DMS53 (cell line): ENCODE results near the gene CTXN3.

Experiments used
- DNase-seq: peaks from one replicate; lab custom pipeline; 2025; lab: John Stamatoyannopoulos, UW

Gene CTXN3

DNA sequence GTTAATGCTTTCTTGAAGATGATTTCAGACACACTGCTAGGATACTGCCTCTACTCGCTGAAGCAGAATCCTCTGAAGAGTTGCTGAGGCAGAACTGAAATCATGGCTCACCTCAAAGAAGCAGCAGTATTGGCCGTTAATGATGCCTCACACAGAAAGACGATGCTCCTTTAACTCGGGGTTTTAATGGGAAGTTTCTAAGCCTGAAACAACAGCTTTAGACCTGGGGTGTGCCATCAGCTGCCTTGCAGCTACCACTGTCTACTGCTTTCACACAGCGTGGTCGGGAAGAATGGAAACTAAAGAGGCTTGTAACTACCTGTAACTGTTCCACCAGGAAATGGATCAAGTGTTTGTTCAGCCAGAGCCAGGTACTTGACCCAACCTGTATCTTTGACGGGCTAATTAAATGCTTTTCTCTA lies at the start of gene CTXN3:
TSS of gene CTXN3 (plus strand) at position 65 of the 422 bp plus-strand sequence. CDS start 8,440 bp downstream, outside the sequence.
- DNase-seq, result peak; percentile 92

DNA sequence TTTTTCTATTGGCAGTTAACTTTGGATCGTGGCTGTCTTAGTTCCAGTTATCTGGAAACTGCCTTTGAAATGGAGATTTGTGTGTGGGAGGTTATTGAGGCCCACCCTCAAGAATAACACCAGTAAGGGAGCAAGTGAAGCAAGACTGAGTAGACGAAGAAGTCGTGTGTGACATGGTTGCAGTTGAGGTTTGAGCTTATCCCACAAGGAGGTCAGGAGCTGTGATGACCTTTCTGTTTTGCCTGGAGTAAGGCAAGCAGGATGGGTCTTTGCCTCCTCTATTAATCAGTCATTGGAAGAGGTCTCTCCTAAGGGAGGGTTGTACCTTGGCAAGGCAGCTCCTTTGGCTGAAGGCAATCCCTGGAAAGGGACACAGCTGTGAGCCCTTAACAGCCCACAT lies 49.6 kb upstream of the CTXN3 start:
- DNase-seq, result no peak

DNA sequence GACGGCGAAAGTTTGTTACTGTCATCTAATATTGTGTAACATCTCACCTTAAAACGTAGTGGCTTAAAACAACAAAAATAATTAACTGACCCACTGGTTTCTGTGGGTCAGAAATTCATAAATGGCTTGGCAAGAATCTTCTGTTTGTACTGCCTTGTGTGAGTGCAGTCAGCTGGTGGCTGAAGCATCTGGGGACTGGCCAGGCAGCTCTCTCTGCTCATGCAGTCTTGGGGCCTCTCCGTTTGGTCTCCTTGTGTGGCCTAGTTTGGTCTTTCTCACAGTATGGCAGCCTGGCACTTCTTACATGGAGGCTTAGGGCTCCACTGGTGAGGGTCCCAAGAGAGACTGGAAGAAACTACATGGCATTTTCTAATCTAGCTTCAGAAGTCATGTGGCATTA lies 49.0 kb upstream of the CTXN3 start:
- DNase-seq, result no peak

DNA sequence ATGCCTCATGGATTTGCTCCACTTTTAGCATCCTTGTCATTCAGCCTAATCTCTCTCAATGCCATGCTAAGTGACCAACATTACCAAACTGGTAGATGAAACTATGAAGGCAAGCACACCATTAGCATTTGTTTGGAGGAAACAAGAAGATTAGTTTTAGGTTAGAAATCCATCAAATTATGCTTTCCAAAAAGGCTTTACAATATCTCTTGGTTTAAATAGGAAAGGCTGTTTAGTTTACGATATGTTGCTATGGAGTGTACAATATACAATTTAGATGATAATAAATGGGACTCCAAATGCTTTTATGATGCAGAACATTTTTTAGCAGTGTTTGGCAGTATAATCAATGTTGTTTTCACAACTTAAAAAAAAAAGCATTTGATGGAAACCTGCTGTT lies 47.8 kb upstream of the CTXN3 start:
- no peak for DNase-seq

DNA sequence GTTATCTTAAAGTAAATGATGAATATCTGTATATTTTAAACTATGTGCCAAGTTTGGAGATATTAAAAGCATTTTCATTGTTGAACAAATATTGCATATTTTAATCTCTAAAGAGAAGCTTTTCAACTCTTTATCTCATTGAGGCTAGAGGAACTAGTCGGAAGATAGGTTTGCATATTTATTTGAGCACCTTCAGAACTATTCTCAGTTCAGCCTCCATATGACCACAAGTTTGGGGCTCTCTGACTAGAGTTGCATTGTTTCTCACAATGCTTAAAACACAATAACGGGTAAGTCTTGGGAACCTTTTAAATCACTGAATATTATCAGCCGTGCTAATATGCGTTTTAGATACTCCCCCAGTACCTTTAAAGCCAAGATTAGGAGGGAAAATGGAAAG lies 47.3 kb upstream of the CTXN3 start:
- DNase-seq, result no peak

DNA sequence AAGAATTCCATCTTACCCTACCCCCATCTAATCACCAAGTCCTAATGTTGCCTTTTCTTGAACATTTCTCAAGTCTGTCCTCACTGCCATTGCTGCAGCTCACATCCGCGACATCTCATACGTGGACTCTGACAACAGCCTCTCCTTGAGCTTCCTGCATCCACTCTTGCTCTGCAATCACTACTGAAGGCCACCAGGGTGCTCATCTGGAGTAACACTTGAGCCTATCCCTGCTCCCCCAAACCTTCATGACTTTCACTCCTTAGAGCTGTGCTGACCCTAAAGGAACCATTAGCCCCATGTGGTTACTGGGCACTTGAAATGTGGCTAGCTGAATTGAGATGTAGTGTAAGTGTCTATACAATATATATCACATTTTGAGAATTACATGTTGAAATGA lies 46.4 kb upstream of the CTXN3 start:
- peak; percentile 7 for DNase-seq

DNA sequence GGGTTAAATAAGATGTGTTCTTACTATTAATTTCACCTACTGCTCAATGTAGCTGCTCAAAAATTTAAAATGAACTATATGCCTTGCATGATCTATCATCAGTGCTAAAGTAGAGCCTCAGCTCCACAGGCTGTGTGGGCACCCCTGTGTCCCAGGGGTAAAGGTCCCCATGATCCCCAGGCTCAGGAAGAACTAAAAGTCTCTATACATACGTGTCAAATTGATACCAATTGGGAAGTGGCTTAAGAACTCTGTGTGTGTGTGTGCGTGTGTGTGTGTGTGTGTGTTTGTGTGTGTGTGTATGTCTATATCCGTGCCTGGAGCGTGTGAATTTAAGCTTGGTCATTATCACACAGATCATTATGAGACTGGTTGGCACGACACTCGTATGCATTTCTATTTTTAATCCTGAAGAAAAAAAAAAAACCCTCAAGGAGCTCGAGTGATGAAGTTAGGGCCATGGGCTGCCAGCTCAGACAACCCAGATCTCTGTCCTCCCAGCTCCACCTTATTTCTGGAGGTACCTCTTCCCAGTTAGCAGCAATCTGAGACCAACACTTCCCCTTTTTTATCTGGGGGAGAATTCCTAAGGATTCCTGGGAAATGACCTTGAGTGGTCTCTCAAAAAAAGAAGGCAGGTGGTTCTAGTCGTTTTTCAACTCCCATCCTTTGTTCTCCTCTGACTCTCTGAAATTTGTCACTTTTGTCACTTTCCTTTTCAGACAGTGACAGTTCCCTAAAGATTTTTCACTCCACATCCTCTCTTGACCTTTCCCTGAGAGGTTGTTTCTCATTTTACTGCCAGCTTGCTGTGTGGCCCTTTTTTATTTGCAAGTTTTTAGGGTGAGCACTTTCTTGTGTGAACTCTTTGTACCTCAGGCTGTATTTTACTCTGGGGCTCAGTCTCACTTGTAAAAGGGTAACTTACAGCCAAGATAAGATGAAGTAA lies 45.7 kb upstream of the CTXN3 start:
- DNase-seq, result no peak

DNA sequence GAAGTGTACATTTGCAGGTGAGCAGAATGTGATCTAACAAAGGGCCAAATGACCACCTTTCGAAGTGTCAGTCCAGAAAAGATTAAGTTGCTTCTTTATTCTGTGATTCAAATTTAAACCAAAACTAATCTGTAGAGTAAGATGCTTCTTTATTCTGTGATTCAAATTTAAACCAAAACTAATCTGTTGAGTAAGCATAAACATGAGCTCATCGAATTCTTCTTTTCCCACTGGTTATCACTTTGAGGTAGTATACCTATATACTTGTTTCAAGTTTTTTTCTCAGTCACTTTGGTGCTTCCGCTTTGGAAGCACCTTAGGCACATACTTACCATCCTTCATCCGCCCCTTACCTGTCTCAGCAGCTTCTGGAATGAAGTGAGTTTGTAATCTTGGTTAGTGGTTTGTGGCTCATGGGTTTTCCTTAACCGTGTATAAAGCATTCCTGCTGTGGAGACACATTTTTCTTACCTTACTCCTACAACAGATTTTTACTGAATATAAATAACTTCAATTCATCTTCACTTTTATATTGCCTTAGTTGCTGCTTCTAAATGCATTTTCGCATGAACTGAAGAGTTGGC lies 40.7 kb upstream of the CTXN3 start:
- DNase-seq, result no peak

DNA sequence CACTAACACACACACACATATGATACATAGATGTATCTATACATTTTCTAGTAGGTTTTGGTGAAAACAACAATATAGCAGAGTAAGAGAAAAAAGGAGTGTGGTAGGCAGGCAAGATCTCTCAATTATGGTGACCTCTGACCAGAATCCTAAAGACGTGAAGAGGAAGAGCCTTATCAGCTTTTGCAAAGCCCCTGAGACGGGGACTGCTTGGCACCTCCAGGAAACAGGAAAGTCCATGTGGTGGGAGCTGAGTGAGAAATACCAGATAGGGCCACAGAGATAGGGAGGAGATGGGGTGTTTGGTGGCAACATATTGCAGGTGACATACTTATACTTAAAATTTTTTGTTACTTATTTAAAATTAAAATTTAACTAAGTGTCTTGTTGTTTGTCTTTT lies 39.9 kb upstream of the CTXN3 start:
- DNase-seq, result no peak

DNA sequence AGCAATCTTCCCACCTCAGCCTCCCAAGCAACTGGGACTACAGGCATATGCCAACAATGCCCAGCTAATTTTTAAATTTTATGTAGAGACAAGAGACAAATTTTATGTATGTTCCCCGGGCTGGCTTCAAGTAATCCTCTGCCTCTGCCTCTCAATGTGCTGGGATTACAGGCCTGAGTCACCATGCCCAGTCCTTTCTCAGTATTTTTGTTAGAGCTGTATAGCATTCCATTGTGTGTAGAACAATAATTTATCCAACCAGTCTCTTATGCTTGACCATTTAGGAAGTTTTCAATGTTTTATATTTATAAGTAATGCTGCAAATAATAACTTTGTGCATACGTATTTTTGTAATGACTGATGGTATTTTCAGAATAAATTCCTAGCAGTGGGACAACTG lies 38.9 kb upstream of the CTXN3 start:
- DNase-seq, result no peak

DNA sequence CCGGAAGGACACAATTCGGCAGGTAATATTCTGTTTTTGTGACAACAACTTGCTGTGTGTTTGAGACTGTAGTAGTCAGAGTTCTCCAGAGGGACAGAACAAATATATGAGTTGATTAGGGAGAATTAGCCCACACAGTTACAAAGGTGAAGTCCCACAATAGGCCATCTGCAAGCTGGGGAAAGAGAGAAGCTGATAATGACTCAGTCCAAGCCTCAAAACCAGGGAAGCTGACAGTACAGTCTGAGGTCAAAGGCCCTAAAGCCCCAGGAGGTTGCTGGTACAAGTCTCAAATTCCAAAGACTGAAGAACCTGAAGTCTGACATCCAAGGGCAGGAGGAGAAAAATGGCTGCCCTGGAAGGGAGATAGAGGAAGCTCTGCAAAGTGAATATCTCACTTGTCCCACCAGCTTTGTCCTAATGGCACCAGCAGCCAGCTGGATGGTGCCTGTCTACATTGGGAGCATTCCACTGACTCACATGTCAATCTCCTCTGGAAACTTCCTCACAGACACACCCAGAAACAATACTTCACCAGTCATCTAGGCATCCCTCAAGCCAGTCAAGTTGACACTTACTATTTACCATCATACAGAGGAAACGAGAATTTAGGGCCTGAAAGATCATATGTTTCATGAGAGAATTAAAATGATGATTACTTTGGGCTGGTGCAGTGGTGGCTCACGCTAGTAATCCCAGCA lies 36.3 kb upstream of the CTXN3 start:
- DNase-seq, result no peak

DNA sequence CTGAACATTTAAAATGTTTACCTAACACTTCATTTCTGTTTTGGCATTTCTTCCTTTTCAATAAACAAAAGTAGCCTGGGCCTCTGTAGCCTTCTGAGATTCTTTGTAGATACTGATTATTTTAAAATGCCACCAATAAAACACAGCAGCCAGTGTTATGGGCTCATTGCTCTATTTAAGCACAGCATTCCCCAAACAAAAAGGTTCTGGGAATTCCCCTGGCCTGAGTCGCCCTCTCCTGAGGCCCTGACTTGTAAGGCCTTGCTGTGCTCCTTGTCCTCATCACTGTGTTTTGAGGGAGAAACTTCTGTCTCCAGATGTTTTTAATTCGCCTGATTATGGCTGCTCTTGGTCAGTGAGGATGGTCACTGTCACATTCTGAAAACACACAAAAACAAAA lies 33.0 kb upstream of the CTXN3 start:
- DNase-seq, result no peak

DNA sequence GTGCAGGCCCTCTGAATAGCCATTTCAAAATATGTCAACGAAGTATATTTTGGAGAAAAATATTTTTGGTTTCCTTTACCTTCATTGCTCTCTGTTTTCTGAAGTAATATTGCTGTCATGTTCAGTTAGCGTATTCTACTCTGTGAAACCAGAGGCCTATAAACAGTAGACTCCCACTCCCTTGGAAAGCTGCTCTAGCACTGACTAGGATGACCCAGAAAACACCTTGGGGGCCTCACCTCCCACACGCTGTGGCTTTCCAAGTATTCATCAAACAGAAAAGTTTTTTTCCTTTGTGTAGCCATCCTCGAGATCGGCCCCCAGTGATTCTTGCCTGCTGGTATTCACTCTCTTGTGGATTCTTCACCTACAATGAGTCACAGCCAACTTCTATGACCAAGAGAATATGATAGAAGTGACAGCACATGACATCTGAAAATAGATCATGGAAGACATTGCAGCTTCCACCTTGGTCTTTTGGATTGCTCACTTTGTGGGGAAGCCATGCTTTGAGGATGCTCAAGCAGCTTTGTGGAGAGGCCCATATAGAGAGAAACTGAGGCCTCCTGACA lies 28.9 kb upstream of the CTXN3 start:
- no peak for DNase-seq

DNA sequence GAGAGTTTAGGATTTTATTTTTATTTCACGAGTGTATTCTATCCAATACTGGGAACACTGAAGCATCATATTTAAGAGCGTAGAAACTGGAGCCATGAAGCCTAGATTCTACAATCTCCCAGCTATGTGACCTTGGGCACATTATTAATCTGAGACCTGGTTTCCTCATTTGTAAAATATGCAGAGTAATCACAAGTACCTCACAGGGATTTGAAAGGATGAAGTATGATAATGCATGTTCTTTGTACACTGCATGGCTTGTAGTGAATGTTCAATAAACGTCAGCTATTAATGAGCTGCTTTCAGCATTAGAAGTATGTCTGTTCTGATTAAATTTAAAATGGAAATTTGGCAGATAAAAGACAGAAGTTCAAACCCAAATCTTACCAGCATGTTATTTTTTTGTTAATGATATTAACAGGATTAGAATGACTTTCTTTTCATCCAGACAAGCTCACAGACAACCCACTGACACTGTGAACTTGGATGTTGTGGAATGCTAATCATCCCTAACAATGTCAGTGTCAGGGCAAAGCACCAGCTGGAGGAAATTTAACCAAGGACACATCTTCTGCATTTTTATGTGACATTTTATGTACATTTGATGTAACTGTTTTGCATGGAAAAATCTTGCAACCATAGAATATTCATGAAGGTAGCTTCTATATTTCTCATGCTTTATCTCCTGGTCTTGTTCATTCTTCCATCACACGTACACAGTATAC lies 27.1 kb upstream of the CTXN3 start:
- DNase-seq, result no peak

DNA sequence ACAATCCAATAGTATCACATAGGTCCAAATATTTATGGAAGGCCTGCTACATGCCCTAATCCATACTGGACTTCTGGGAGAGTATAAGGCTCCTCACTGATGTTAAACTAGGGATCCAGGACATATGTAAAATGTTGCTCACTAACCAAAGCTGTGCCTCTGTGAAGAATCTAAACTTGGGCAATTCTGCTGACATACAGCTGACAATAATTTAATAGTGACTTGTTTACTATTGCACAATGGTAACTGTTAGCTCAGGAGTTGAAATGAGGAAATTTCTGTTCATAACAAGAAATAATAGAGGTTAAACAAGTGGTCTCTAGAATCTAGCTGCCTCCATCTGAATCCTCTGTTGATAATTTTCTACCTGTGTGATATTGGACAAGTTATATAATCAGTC lies 14.9 kb upstream of the CTXN3 start:
- no peak for DNase-seq

DNA sequence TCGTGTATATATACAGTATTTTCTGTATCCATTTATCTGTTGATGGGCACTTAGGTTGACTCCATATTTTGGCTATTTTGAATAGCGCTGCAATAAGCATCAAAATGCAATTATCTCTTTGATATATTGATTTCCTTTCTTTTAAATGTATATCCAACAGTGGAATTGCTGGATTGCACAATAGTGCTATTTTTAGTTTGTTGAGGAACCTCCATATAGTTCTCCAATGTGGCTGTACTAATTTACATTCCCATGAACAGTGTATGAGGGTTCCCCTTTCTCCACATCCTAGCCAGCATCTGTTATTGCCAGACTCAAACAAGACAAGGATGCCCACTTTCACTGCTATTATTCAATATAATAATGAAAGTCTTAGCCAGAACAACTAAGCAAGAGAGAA lies 9.1 kb upstream of the CTXN3 start:
- no peak for DNase-seq

DNA sequence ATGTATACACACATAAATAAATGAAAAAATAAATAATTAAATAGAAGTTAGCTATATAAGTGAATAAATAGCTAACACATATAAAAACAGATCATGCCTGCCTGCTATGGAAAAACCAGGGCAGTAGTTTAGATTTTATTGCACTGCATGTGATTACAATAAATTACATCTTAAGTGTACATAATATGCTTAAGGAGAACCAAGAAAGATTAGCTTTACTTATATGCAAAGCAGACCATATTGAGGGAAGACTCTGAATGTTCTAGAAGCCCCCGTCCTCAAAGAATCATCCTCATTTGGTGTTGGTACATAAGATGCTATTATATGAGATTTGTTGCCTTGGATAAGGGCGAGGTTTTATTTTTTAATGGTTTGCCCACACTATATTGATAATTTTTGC lies 5.9 kb upstream of the CTXN3 start:
- no peak for DNase-seq

DNA sequence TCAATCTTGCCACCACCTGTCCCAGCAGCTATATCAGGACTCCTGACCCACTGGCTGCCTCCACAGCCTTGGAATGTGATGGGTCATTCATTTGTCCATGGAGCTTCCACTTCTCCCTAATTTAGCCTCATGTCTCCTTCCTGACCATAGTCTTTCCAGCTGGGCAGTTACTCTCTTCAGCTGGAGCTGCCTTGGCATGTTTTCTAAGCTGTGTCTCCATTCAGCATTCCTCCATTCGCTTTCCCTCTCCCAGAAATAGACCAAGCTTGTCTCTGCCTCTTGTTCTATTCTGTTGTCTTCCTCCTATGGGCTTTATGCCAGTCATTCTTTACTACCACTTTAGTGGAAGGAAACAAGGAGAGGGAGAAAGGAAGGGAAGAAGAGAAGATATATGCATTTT lies 5.3 kb upstream of the CTXN3 start:
- DNase-seq, result no peak

DNA sequence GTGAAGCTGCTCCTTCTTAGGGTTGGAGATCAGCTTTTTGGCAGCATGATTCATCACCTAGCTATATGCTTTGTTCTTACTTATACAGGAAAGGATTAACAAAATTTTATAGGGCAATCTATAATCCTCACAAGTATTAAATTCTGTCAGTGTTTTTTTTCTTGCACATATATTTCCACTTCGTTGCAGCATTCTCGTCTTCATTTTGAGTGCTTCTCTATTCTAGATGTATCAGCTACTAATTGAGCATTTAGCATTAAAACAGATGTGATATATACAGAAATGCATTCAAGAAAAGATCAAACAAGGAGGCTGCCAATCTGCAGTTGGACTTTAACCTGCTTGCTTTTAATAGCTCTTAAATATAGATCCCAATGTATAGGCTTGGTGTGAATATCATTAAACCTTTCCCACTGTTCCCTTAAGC lies 3.6 kb upstream of the CTXN3 start:
- peak; percentile 19 for DNase-seq

DNA sequence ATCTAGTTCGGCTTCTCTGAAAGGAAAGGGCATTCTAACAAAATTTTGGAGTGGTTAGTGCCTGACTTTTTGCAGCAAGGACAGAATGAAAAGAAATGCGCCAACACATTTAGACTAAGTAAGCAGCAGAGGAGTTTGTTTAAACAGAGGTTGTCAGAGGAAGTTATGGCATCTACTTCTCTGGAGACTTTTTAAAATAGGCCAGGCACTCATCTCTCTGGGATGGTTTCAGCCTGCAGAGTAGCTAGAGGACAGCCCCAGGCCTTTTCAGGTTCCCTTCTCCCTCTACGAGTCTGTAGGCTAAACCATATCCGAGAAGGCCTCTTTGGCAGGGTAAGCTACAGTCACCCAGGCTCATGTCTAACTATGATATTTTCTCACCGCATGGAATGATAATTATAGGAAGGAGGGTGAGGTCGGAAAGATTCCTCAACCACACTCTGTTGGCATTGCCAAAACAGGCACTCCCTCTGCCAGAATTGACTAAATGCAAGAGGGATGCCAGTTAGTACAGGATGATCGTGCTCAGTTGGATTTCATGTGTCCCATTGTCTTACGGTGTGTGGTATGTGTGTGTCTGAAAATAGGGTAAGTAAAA lies 1.4 kb upstream of the CTXN3 start:
- no peak for DNase-seq

DNA sequence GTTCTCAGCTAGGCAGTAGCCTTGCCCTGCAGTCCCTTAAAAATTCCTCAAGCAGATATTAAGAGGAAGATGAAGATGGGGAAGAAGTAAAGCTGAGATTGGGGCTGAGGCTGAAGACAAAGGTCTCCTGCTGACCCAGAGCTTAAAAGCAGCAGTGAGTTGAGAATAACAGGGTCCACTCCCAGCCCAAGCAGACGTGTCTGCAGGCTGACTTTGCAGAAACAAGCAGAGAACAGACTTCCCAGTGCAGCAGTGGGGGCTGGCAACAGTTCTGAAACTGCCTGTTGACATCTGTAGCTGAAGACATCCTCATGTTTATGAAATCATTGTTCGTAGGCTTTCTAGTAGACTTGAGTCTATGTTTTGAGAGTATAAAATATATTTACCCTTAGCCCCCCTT lies 1.1 kb downstream of the CTXN3 start:
- DNase-seq, result peak; percentile 14

DNA sequence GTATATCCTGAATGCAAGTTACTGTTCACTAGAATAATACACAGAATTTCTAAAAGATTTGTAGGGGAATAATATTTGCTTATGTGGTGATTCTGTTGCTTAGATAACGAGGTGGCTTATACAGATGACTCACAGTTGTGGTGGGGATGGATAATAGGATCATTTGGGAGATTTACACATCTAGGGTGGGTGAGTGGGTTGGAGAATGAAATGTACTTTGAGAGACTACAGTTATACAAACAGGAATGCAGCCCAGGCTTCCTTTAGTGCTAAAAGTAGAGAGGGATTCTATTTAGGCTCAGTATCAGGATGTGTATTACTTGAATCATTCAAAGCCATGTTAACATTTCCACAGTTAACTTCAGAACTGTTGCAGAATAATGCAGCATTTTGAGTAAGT lies 1.8 kb downstream of the CTXN3 start:
- peak; percentile 38 for DNase-seq
